Activated CD4-positive, alpha-beta T cell treated with anti-CD3 and anti-CD28 coated beads, Interleukin-2, amount 50 U/mL, for 48 hours (primary cell): Measurements from ENCODE around the gene CWC22.
"Not testable (repeated sequence)": the region's sequence is repeated elsewhere in the genome, so short reads cannot be mapped to it uniquely, and the experiment has no call there.

Experiments
- DNase-seq, 2 experiments: peaks; one replicate each; pipeline ENCODE4 v3.0.0-alpha.2; 2020

Gene CWC22

GRCh38 chr2:180002198-180002770 is 4.8 kb downstream of the CWC22 start:
- no peak for DNase-seq

GRCh38 chr2:180001726-180002125 is 5.4 kb downstream of the CWC22 start:
- no peak for DNase-seq

- DNase-seq, result no peak
These were observed 6.7 kb downstream of the CWC22 start for GRCh38 chr2:180000434-180000833.

GRCh38 chr2:179999000-179999399 is 8.1 kb downstream of the CWC22 start:
- DNase-seq, result no peak

- DNase-seq, result peak in 1 of 2 experiments; percentile 5
These were observed 11.2 kb downstream of the CWC22 start for GRCh38 chr2:179995741-179996515.

- peak in 1 of 2 experiments; percentile 14 for DNase-seq
These were observed 15.8 kb downstream of the CWC22 start for GRCh38 chr2:179991344-179991743.

- DNase-seq, result no peak
These were observed 16.3 kb downstream of the CWC22 start for GRCh38 chr2:179990676-179991317.

- no peak for DNase-seq
These were observed 19.2 kb downstream of the CWC22 start for GRCh38 chr2:179987916-179988315.

- DNase-seq, result no peak
These were observed 21.8 kb downstream of the CWC22 start for GRCh38 chr2:179985163-179985820.

- no peak for DNase-seq
These were observed 23.7 kb downstream of the CWC22 start for GRCh38 chr2:179983250-179983932.

- DNase-seq, result no peak
These were observed 26.0 kb downstream of the CWC22 start for GRCh38 chr2:179981085-179981484.

GRCh38 chr2:179974761-179975160 is 32.3 kb downstream of the CWC22 start:
- no peak for DNase-seq

- no peak for DNase-seq
These were observed 40.2 kb downstream of the CWC22 start for GRCh38 chr2:179966778-179967394.

- DNase-seq, result no peak
These were observed 41.5 kb downstream of the CWC22 start for GRCh38 chr2:179965291-179966258.

- no peak for DNase-seq
These were observed 43.5 kb downstream of the CWC22 start for GRCh38 chr2:179963626-179964025.

- not testable (repeated sequence) for DNase-seq
These were observed 48.8 kb downstream of the CWC22 start for GRCh38 chr2:179958251-179958650.

- no peak for DNase-seq
These were observed 53.1 kb downstream of the CWC22 start for GRCh38 chr2:179954026-179954425.

GRCh38 chr2:179953359-179953758 is 53.7 kb downstream of the CWC22 start:
- DNase-seq, result no peak

GRCh38 chr2:179952658-179953057 is 54.4 kb downstream of the CWC22 start:
- DNase-seq, result no peak

GRCh38 chr2:179951680-179952079 is 55.4 kb downstream of the CWC22 start:
- no peak for DNase-seq

- no peak for DNase-seq
These were observed 56.7 kb downstream of the CWC22 start for GRCh38 chr2:179950391-179950790.
